ENCODE results near the gene CYLD.

CYLD gene

GRCh38 chr16:50796829-50797228 lies 54.9 kb downstream of the CYLD start:
- H3K27ac ChIP-seq: no peak overlapping the region
- no peak overlapping the region for H3K4me3 ChIP-seq (ENCODE audit: low read depth, low read length)
- in situ Hi-C loops (cut with HindIII; ENCODE audit: low pct_ligation_motif_present, low sequenced_read_pairs): no loop called here
- DNase-seq: no peak
- no peak for TF ChIP-seq CTCF (IDR thresholded peaks at IDR 0.05; ENCODE audit: low read depth, low read length, missing control alignments)
- H3K27me3 ChIP-seq (replicated peaks): no peaks in the 10 kb centered on the region
- peaks cover 8% of the 10 kb centered on the region for H3K36me3 ChIP-seq (replicated peaks)

GRCh38 chr16:50797456-50797855 lies 55.6 kb downstream of the CYLD start:
- Histone ChIP-seq H3K27me3 (replicated peaks) (no peaks in the 10 kb centered on the region), H3K27ac (no peak overlapping the region), H3K4me3 (ENCODE audit: low read depth, low read length) (no peak overlapping the region), H3K36me3 (replicated peaks) (peaks cover 8% of the 10 kb centered on the region)
- DNase-seq: peak; percentile 65
- no peak for TF ChIP-seq CTCF (IDR thresholded peaks at IDR 0.05; ENCODE audit: low read depth, low read length, missing control alignments)
- in situ Hi-C loops (cut with HindIII; ENCODE audit: low pct_ligation_motif_present, low sequenced_read_pairs): no loop called here

- Histone ChIP-seq H3K36me3 (replicated peaks) (peaks cover 3% of the 10 kb centered on the region), H3K27me3 (replicated peaks) (no peaks in the 10 kb centered on the region), H3K27ac (no peak overlapping the region), H3K4me3 (ENCODE audit: low read depth, low read length) (no peak overlapping the region)
- no peak for DNase-seq
- in situ Hi-C loops (cut with HindIII; ENCODE audit: low pct_ligation_motif_present, low sequenced_read_pairs): no loop called here
- no peak for TF ChIP-seq CTCF (IDR thresholded peaks at IDR 0.05; ENCODE audit: low read depth, low read length, missing control alignments)
Observed at GRCh38 chr16:50800074-50800473, 58.2 kb downstream of the CYLD start.

- TF ChIP-seq CTCF (IDR thresholded peaks at IDR 0.05; ENCODE audit: low read depth, low read length, missing control alignments): no peak
- H3K36me3 ChIP-seq (replicated peaks): peaks cover 3% of the 10 kb centered on the region
- in situ Hi-C loops (cut with HindIII; ENCODE audit: low pct_ligation_motif_present, low sequenced_read_pairs): no loop called here
Observed at GRCh38 chr16:50801036-50801435, 59.1 kb downstream of the CYLD start.

GRCh38 chr16:50802000-50802399 lies 60.1 kb downstream of the CYLD start:
- peak; percentile 73 for DNase-seq
- Histone ChIP-seq H3K27ac (no peak overlapping the region), H3K4me3 (ENCODE audit: low read depth, low read length) (no peak overlapping the region), H3K27me3 (replicated peaks) (no peaks in the 10 kb centered on the region), H3K36me3 (replicated peaks) (no peaks in the 10 kb centered on the region)
- in situ Hi-C loops (cut with HindIII; ENCODE audit: low pct_ligation_motif_present, low sequenced_read_pairs): no loop called here
- no peak for TF ChIP-seq CTCF (IDR thresholded peaks at IDR 0.05; ENCODE audit: low read depth, low read length, missing control alignments)

More at GRCh38 chr16:50801036-50801435, 59.1 kb downstream of the CYLD start:
- no peak overlapping the region for H3K4me3 ChIP-seq (ENCODE audit: low read depth, low read length)
- DNase-seq: no peak
- no peaks in the 10 kb centered on the region for H3K27me3 ChIP-seq (replicated peaks)
- no peak overlapping the region for H3K27ac ChIP-seq

GRCh38 chr16:50802961-50803360 lies 61.1 kb downstream of the CYLD start:
- Histone ChIP-seq H3K27ac (no peak overlapping the region), H3K36me3 (replicated peaks) (no peaks in the 10 kb centered on the region), H3K27me3 (replicated peaks) (no peaks in the 10 kb centered on the region), H3K4me3 (ENCODE audit: low read depth, low read length) (no peak overlapping the region)
- TF ChIP-seq CTCF (IDR thresholded peaks at IDR 0.05; ENCODE audit: low read depth, low read length, missing control alignments): no peak
- in situ Hi-C loops (cut with HindIII; ENCODE audit: low pct_ligation_motif_present, low sequenced_read_pairs): no loop called here
- DNase-seq: no peak
